K562 (cell line): ENCODE measurements around the gene CDCP1. TPM values are rescaled to one million over a fixed set of nuclear protein-coding genes. Genes with fewer than 3 reads are reported as not detected.

Experiments used
- ATAC-seq: fragments of 200-7000 bp; cut with Tn5 transposase; 3 replicates; pipeline ENCODE4 v1.9.1; 2020; ENCODE audit warnings: moderate library complexity
- BruUV-seq: library from RNA; stranded (reverse); fragments of 400-500 nt; replicated peaks from 2 replicates; lab custom pipeline; 2021; lab: Mats Ljungman, UMichigan
- CTCF ChIA-PET: fragments of 300-600 bp; formaldehyde crosslinking; extraction: SDS; loops from one replicate; lab custom pipeline; 2021; ENCODE audit warnings: low intra/inter-chr PET ratio; lab: Yijun Ruan, JAX
- POLR2A ChIA-PET: fragments of 300-600, 350-650 bp; sonication (Branson Sonifier 250); formaldehyde crosslinking; extraction: SDS; loops from one replicate; lab custom pipeline; 2021; ENCODE audit warnings: antibody characterized with exemption, inconsistent platforms; lab: Yijun Ruan, JAX
- DNase-seq, 4 experiments: peaks; one replicate each; pipeline versions ENCODE4 v3.0.0 to v3.0.0-alpha.2; 2011 to 2018; ENCODE audit warnings: low spot score in 3 of 4, mixed read lengths in 3 of 4; ENCODE audit errors: extremely low read depth in 1 of 4
- FAIRE-seq: peaks from 2 replicates; lab custom pipeline; 2011; peaks lifted over from hg19 to GRCh38; lab: Jason Lieb, UNC
- H2AFZ ChIP-seq: 2 replicates; pipeline ENCODE4 v1.6.0; 2011; ENCODE audit warnings: low read depth, low read length, control low read depth, inconsistent platforms
- H3K27ac ChIP-seq: fragments of 200-600 bp; 3 replicates; pipeline ENCODE4 v1.8.0; 2011; ENCODE audit warnings: low read depth, mild to moderate bottlenecking, control low read depth, inconsistent platforms, low read length, moderate library complexity, mixed read lengths; ENCODE audit errors: extremely low read depth
- H3K27me3 ChIP-seq, 2 experiments: fragments of 300-600 bp in 1 of 2; 2 replicates in 1 of 2; 3 replicates in 1 of 2; pipeline versions ENCODE4 v1.6.0 to v1.8.0; 2011; ENCODE audit warnings: inconsistent platforms in 2 of 2, low read length in 2 of 2, mild to moderate bottlenecking in 1 of 2, mixed read lengths in 1 of 2, moderate library complexity in 1 of 2; ENCODE audit not compliant: control insufficient read depth in 2 of 2, insufficient read depth in 2 of 2
- H3K36me3 ChIP-seq: fragments of 300-600 bp; 3 replicates; pipeline ENCODE4 v1.8.0; 2011; ENCODE audit warnings: mild to moderate bottlenecking, low read length, inconsistent platforms; ENCODE audit not compliant: control insufficient read depth, insufficient read depth
- H3K4me1 ChIP-seq, 2 experiments: fragments of 200-600 bp in 1 of 2; replicated peaks in 1 of 2; 2 replicates in 1 of 2; 3 replicates in 1 of 2; pipeline versions ENCODE4 v1.5.1 to v1.8.0; 2011; ENCODE audit warnings: inconsistent platforms in 2 of 2, low read length in 2 of 2, mild to moderate bottlenecking in 1 of 2, mixed read lengths in 1 of 2, moderate library complexity in 1 of 2; ENCODE audit not compliant: control insufficient read depth in 2 of 2, insufficient read depth in 2 of 2
- H3K4me2 ChIP-seq: 2 replicates; pipeline ENCODE4 v1.6.1; 2011; ENCODE audit warnings: low read length, control low read depth, inconsistent platforms, mixed read lengths; ENCODE audit not compliant: insufficient read depth
- H3K4me3 ChIP-seq: fragments of 200-600 bp; sonication (generic), shearing (Covaris generic); 2 replicates; pipeline ENCODE4 v1.5.1; 2016; ENCODE audit warnings: control low read depth, inconsistent platforms
- H3K79me2 ChIP-seq: fragments of 200-600 bp; 3 replicates; pipeline ENCODE4 v1.8.0; 2011; ENCODE audit warnings: low read length, inconsistent platforms; ENCODE audit not compliant: control insufficient read depth, insufficient read depth
- H3K9ac ChIP-seq, 2 experiments: 2 replicates each; pipeline versions ENCODE4 v1.6.0 to v1.6.1; 2011; ENCODE audit warnings: low read depth in 2 of 2, low read length in 2 of 2, control low read depth in 1 of 2, inconsistent platforms in 1 of 2, mild to moderate bottlenecking in 1 of 2, mixed read lengths in 1 of 2; ENCODE audit not compliant: insufficient read depth in 1 of 2
- H3K9me1 ChIP-seq: one replicate; pipeline ENCODE4 v1.6.0; 2011; ENCODE audit warnings: inconsistent platforms, mild to moderate bottlenecking, low read length, moderate library complexity; ENCODE audit not compliant: control insufficient read depth, insufficient read depth
- H3K9me3 ChIP-seq: replicated peaks from 2 replicates; pipeline ENCODE4 v1.5.1; 2011; ENCODE audit warnings: low read depth, low read length, inconsistent platforms; ENCODE audit not compliant: control insufficient read depth, insufficient read depth
- H4K20me1 ChIP-seq: replicated peaks from 2 replicates; pipeline ENCODE4 v1.6.1; 2011; ENCODE audit warnings: low read length, inconsistent platforms, mixed read lengths; ENCODE audit not compliant: control insufficient read depth, insufficient read depth
- BRD9 ChIP-seq: fragments of 450-650 bp; IDR thresholded peaks from 2 replicates; pipeline ENCODE4 v1.6.1; 2018; ENCODE audit warnings: low read depth; ENCODE audit not compliant: partially characterized antibody
- CBX1 ChIP-seq: sonication (generic); IDR thresholded peaks from 2 replicates; pipeline ENCODE4 v1.6.1; 2016; ENCODE audit warnings: antibody characterized with exemption, low read depth, mild to moderate bottlenecking
- HNRNPL ChIP-seq: fragments of 200-400 bp; formaldehyde crosslinking; IDR thresholded peaks from 2 replicates; pipeline ENCODE4 v1.6.1; 2017; ENCODE audit warnings: low read depth, mild to moderate bottlenecking, low read length
- KAT7 ChIP-seq: sonication (generic); formaldehyde crosslinking; IDR thresholded peaks from 2 replicates; pipeline ENCODE4 v1.8.0; 2022; ENCODE audit warnings: missing genetic modification reagents, mild to moderate bottlenecking, borderline replicate concordance
- MCM2 ChIP-seq: fragments of 450-650 bp; IDR thresholded peaks from 2 replicates; pipeline ENCODE4 v1.6.1; 2017; ENCODE audit warnings: low read depth, mild to moderate bottlenecking
- MCM3 ChIP-seq: fragments of 450-650 bp; IDR thresholded peaks from 2 replicates; pipeline ENCODE4 v1.6.1; 2016
- MTA2 ChIP-seq: fragments of 450-650 bp; IDR thresholded peaks from 2 replicates; pipeline ENCODE4 v1.6.1; 2016; ENCODE audit warnings: low read depth
- MXI1 ChIP-seq: IDR thresholded peaks from 2 replicates; pipeline ENCODE4 v1.6.1; 2011; ENCODE audit warnings: low read depth, mild to moderate bottlenecking, improper control_type of control experiment, low read length
- NR1H2 ChIP-seq: sonication (generic); formaldehyde crosslinking; IDR thresholded peaks from 2 replicates; pipeline ENCODE4 v1.4.0; 2020; ENCODE audit warnings: mild to moderate bottlenecking, missing genetic modification reagents
- PTTG1 ChIP-seq: fragments of 450-650 bp; IDR thresholded peaks from 2 replicates; pipeline ENCODE4 v1.6.1; 2016; ENCODE audit warnings: low read depth, mild to moderate bottlenecking, missing genetic modification characterization, missing compliant biosample characterization
- SNIP1 ChIP-seq: fragments of 450-650 bp; IDR thresholded peaks from 2 replicates; pipeline ENCODE4 v1.7.1; 2017; ENCODE audit warnings: low read depth, mild to moderate bottlenecking
- ZBTB33 ChIP-seq: sonication (generic); formaldehyde crosslinking; IDR thresholded peaks from 2 replicates; pipeline ENCODE4 v1.8.1; 2023; ENCODE audit warnings: mild to moderate bottlenecking, missing genetic modification reagents
- ZFP30 ChIP-seq: fragments of 250-450 bp; sonication (Bioruptor Pico); IDR thresholded peaks from 2 replicates; pipeline ENCODE4 v1.8.0; 2022; ENCODE audit warnings: moderate library complexity, mild to moderate bottlenecking, inconsistent platforms, borderline replicate concordance
- ZKSCAN8 ChIP-seq: fragments of 200-800 bp; sonication (Bioruptor generic); IDR thresholded peaks from 2 replicates; pipeline ENCODE4 v1.6.1; 2016; ENCODE audit warnings: missing genetic modification characterization, missing compliant biosample characterization
- ZNF311 ChIP-seq: fragments of 250-450 bp; sonication (Bioruptor Pico); IDR thresholded peaks from 2 replicates; pipeline ENCODE4 v1.4.0; 2020; ENCODE audit warnings: mild to moderate bottlenecking, moderate library complexity
- ZNF57 ChIP-seq: fragments of 450-650 bp; formaldehyde crosslinking; IDR thresholded peaks from 2 replicates; pipeline ENCODE4 v1.4.0; 2020; ENCODE audit warnings: mild to moderate bottlenecking, moderate library complexity
- ZNF785 ChIP-seq: fragments of 250-450 bp; sonication (Bioruptor Pico); IDR thresholded peaks from 2 replicates; pipeline ENCODE4 v1.4.0; 2020; ENCODE audit warnings: mild to moderate bottlenecking
- WGBS: fragments of 100-300 bp; shearing (Covaris generic); methylation state at CpG from one replicate; pipeline ENCODE4 v1.1.6; 2016; ENCODE audit warnings: low coverage, mixed read lengths; ENCODE audit not compliant: insufficient coverage; ENCODE audit errors: missing lambda C conversion rate; 5-methylcytosine and 5-hydroxymethylcytosine counted together
- in situ Hi-C: fragments of 300-500 bp; cut with MboI; formaldehyde crosslinking; loops from 4 replicates; pipeline ENCODE4 v1.15.0; 2018; ENCODE audit warnings: inconsistent platforms, mixed read lengths
- intact Hi-C: fragments of 100-400 bp; cut with micrococcal nuclease; formaldehyde crosslinking; loops from 2 replicates; pipeline ENCODE4 v1.14.2; 2022
- polyA plus RNA-seq, 8 experiments: library from polyadenylated mRNA; depleted of rRNA in 4 of 8; stranded (reverse) in 5 of 8; unstranded in 3 of 8; fragments of >200 nt; fragmentation: Nextera tagmentation in 2 of 8; fragmentation: Illumina TruSeq in 1 of 8; extraction: Ambion mirVana in 2 of 8; extraction: Trizol in 1 of 8; gene quantifications; 2 replicates each; pipeline versions ENCODE4 v1.2.1 to v1.2.3, GENCODE V29; 2011 to 2014; ENCODE audit warnings: inconsistent platforms in 1 of 8, missing spikeins in 1 of 8
- total RNA-seq, 7 experiments: library from RNA; depleted of rRNA in 6 of 7; stranded (reverse); fragments of >200 nt in 6 of 7; fragmentation: Illumina TruSeq in 2 of 7; extraction: Trizol in 2 of 7; gene quantifications; 2 replicates each; pipeline versions ENCODE4 v1.2.1 to v1.2.3, GENCODE V29; 2011 to 2021; ENCODE audit warnings: low replicate concordance in 1 of 7
- TF ChIP-seq, protein P1 (sequence below): fragments of 450-650 bp; IDR thresholded peaks from 2 replicates; pipeline ENCODE4 v1.6.1; 2017; ENCODE audit warnings: mild to moderate bottlenecking, moderate library complexity
- TF ChIP-seq, protein P2 (sequence below), 2 experiments: IDR thresholded peaks; 2 replicates each; pipeline ENCODE4 v1.6.1; 2011; ENCODE audit warnings: borderline replicate concordance in 1 of 2, control low read depth in 1 of 2, low read depth in 1 of 2, low read length in 1 of 2, mild to moderate bottlenecking in 1 of 2, mixed read lengths in 1 of 2, moderate library complexity in 1 of 2; ENCODE audit not compliant: insufficient read depth in 1 of 2, insufficient read length in 1 of 2, poor library complexity in 1 of 2, severe bottlenecking in 1 of 2; ENCODE audit errors: extremely low read depth in 1 of 2

The CDCP1 gene
- total and polyA plus RNA-seq, 9 of the 15 experiments (the other 6 are each of a cell fraction or from before 2014, with no cell fraction given) = 3.9 to 16.4 (median 5.2) TPM

- WGBS = 57% methylated on average over 6 of the region's 6 CpGs
- no peaks in the 10 kb centered on the region for H3K79me2 ChIP-seq
- DNase-seq = no peak
- in situ Hi-C loops (no loop called here), intact Hi-C loops (no loop called here)
- no peak for TF ChIP-seq MTA2
- no peak for TF ChIP-seq ZNF57
- TF ChIP-seq PTTG1 (tag) = no peak
- TF ChIP-seq MXI1 = no peak
- TF ChIP-seq ZNF311 (CRISPR knock-in tag) = no peak
- TF ChIP-seq, protein P1, sequence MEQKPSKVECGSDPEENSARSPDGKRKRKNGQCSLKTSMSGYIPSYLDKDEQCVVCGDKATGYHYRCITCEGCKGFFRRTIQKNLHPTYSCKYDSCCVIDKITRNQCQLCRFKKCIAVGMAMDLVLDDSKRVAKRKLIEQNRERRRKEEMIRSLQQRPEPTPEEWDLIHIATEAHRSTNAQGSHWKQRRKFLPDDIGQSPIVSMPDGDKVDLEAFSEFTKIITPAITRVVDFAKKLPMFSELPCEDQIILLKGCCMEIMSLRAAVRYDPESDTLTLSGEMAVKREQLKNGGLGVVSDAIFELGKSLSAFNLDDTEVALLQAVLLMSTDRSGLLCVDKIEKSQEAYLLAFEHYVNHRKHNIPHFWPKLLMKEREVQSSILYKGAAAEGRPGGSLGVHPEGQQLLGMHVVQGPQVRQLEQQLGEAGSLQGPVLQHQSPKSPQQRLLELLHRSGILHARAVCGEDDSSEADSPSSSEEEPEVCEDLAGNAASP = no peak
- TF ChIP-seq MCM2 = no peak
- no peak for TF ChIP-seq NR1H2 (CRISPR knock-in tag)
- no peak for TF ChIP-seq MCM3
- TF ChIP-seq ZKSCAN8 = no peak
- TF ChIP-seq KAT7 (CRISPR knock-in tag) = no peak
- no peak for TF ChIP-seq HNRNPL
- no peak for TF ChIP-seq CBX1
- no peak for TF ChIP-seq ZNF785
- TF ChIP-seq ZFP30 (CRISPR knock-in tag) = no peak
- TF ChIP-seq, protein P2, sequence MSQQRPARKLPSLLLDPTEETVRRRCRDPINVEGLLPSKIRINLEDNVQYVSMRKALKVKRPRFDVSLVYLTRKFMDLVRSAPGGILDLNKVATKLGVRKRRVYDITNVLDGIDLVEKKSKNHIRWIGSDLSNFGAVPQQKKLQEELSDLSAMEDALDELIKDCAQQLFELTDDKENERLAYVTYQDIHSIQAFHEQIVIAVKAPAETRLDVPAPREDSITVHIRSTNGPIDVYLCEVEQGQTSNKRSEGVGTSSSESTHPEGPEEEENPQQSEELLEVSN (IDR thresholded peaks at IDR 0.05; ENCODE audit: borderline replicate concordance in 1 of 2, extremely low read depth in 1 of 2, insufficient read depth in 1 of 2, insufficient read length in 1 of 2, low read depth in 1 of 2, low read length in 1 of 2, poor library complexity in 1 of 2, severe bottlenecking in 1 of 2) = no peak
- TF ChIP-seq ZBTB33 (CRISPR knock-in tag) = no peak
- TF ChIP-seq SNIP1 = no peak
- no peak for TF ChIP-seq BRD9
- BruUV-seq = no TSS peak
- H3K4me3 ChIP-seq = no peak overlapping the region
- no peak for ATAC-seq
- no peak overlapping the region for H3K9ac ChIP-seq
- H3K4me2 ChIP-seq = no peak overlapping the region
- no peak overlapping the region for H3K27ac ChIP-seq
- H2AFZ ChIP-seq = no peak overlapping the region
- no peaks in the 10 kb centered on the region for H3K36me3 ChIP-seq
- no peaks in the 10 kb centered on the region for H3K27me3 ChIP-seq
- FAIRE-seq = no peak
- H3K9me3 ChIP-seq = no peaks in the 10 kb centered on the region
- H3K4me1 ChIP-seq = peaks cover 18 to 31% of the 10 kb centered on the region in 2 experiments
- H4K20me1 ChIP-seq = no peaks in the 10 kb centered on the region
- no peaks in the 10 kb centered on the region for H3K9me1 ChIP-seq
- ChIA-PET CTCF (no interaction called here), POLR2A (no interaction called here)
These were observed 33.9 kb upstream of the CDCP1 start for GRCh38 chr3:45180051-45180450.
